HepG2 (cell line): ENCODE data around the gene PSMB9. TPM values are rescaled to one million over a fixed set of nuclear protein-coding genes. Genes with fewer than 3 reads are reported as not detected.

Experiments
- ATF7-NPFF ChIP-seq: sonication (generic); formaldehyde crosslinking; IDR thresholded peaks from 2 replicates; pipeline ENCODE4 v1.8.1; 2023; ENCODE audit warnings: mild to moderate bottlenecking, low read depth, missing genetic modification reagents, moderate library complexity
- HIC2 ChIP-seq: sonication (generic); formaldehyde crosslinking; IDR thresholded peaks from 2 replicates; pipeline ENCODE4 v1.9.0; 2022; ENCODE audit warnings: low read depth, missing genetic modification reagents
- MIER3 ChIP-seq: IDR thresholded peaks from 2 replicates; pipeline ENCODE4 v1.6.1; 2016; ENCODE audit warnings: missing compliant biosample characterization, borderline replicate concordance
- NR1H2 ChIP-seq: sonication (generic); formaldehyde crosslinking; IDR thresholded peaks from 2 replicates; pipeline ENCODE4 v1.8.1; 2022; ENCODE audit warnings: low read depth, missing genetic modification reagents, borderline replicate concordance
- NR2F1 ChIP-seq, 2 experiments: fragments of 450-650 bp in 1 of 2; formaldehyde crosslinking in 1 of 2; IDR thresholded peaks; 2 replicates each; pipeline versions ENCODE4 v1.5.0 to v1.6.1; 2016 to 2020; ENCODE audit warnings: mild to moderate bottlenecking in 1 of 2, missing compliant biosample characterization in 1 of 2, missing genetic modification reagents in 1 of 2, moderate library complexity in 1 of 2
- PAF1 ChIP-seq: IDR thresholded peaks from 2 replicates; pipeline ENCODE4 v1.6.1; 2016; ENCODE audit warnings: missing genetic modification reagents, missing compliant biosample characterization
- REST ChIP-seq, 2 experiments: IDR thresholded peaks; 2 replicates each; pipeline ENCODE4 v1.6.1; 2011 to 2012; ENCODE audit warnings: low read length in 2 of 2, borderline replicate concordance in 1 of 2, low read depth in 1 of 2, mild to moderate bottlenecking in 1 of 2, moderate library complexity in 1 of 2
- TRIM24 ChIP-seq: sonication (generic); formaldehyde crosslinking; IDR thresholded peaks from 2 replicates; pipeline ENCODE4 v1.8.0; 2022; ENCODE audit warnings: mild to moderate bottlenecking, missing genetic modification reagents
- ZNF276 ChIP-seq: sonication (generic); formaldehyde crosslinking; IDR thresholded peaks from 2 replicates; pipeline ENCODE4 v1.4.0; 2020; ENCODE audit warnings: mild to moderate bottlenecking, low read depth, missing genetic modification reagents
- ZNF496 ChIP-seq: sonication (generic); formaldehyde crosslinking; IDR thresholded peaks from 2 replicates; pipeline ENCODE4 v1.8.1; 2023; ENCODE audit warnings: mild to moderate bottlenecking, moderate library complexity, missing genetic modification reagents; ENCODE audit not compliant: insufficient replicate concordance
- ZNF562 ChIP-seq: sonication (generic); formaldehyde crosslinking; IDR thresholded peaks from 2 replicates; pipeline ENCODE4 v1.8.0; 2022; ENCODE audit warnings: missing genetic modification reagents, borderline replicate concordance
- ZNF589 ChIP-seq: sonication (generic); formaldehyde crosslinking; conservative IDR thresholded peaks from 2 replicates; pipeline ENCODE4 v1.8.0; 2022; ENCODE audit warnings: mild to moderate bottlenecking, moderate library complexity, missing genetic modification reagents
- ZNF639 ChIP-seq: conservative IDR thresholded peaks from 2 replicates; pipeline ENCODE4 v1.6.1; 2018; ENCODE audit warnings: missing genetic modification reagents
- polyA plus RNA-seq, 8 experiments: library from polyadenylated mRNA; depleted of rRNA in 3 of 8; stranded (reverse) in 7 of 8; unstranded in 1 of 8; fragments of >200 nt; fragmentation: Illumina TruSeq in 4 of 8; extraction: Trizol in 4 of 8; gene quantifications; 2 replicates each; pipeline versions ENCODE4 v1.2.1 to v1.2.3, GENCODE V29; 2011 to 2016; ENCODE audit warnings: low read depth in 4 of 8, missing spikeins in 1 of 8, mixed read lengths in 1 of 8; ENCODE audit not compliant: insufficient read depth in 1 of 8
- total RNA-seq, 5 experiments: library from RNA; depleted of rRNA; stranded (reverse); fragments of >200 nt; fragmentation: Illumina TruSeq; extraction: Trizol; gene quantifications; 2 replicates each; pipeline ENCODE4 v1.2.3, GENCODE V29; 2016; ENCODE audit warnings: low read depth in 1 of 5
- TF ChIP-seq, protein P1 (sequence below): sonication (generic); formaldehyde crosslinking; IDR thresholded peaks from 2 replicates; pipeline ENCODE4 v1.5.0; 2020; ENCODE audit warnings: mild to moderate bottlenecking, missing genetic modification reagents

PSMB9 gene
- total and polyA plus RNA-seq, 2 of the 13 experiments (the other 11 are each of a cell fraction or from before 2014, with no cell fraction given), result 15.6 to 16.0 TPM

DNA sequence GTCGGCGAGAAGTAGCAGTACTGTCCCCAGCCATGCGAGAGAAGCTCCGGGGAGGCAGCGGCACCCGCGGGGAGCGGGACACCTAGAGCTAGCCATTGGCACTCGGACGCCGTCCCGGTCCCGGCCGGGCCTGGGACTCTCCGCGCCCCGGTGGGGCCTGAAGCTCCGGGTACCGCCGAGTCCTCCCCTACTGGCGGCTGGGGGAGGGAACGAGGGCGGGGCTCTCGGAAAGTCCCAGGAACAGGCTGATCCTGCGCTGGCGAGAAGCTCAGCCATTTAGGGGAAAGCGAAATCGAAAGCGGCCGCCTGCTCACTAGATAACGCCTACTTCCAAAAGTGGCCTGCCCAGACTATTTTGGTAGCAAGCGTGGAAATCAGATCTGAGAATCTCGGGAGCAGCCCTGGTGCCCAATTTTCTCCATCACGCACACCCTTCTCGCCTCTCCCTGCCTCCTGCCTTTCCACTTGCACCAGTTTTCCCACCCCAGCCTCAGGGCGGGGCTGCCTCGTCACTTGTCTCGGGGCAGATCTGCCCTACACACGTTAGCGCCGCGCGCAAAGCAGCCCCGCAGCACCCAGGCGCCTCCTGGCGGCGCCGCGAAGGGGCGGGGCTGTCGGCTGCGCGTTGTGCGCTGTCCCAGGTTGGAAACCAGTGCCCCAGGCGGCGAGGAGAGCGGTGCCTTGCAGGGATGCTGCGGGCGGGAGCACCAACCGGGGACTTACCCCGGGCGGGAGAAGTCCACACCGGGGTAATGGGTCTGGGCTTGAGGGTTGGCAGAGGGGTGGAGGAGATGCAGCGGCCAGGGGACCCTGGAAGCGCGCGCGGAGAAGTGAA lies at the start of gene PSMB9, which contains the start of gene TAP1 (continued):
- TF ChIP-seq REST (IDR thresholded peaks at IDR 0.05; ENCODE audit: borderline replicate concordance in 1 of 2, low read depth in 1 of 2, low read length in 2 of 2), result peak; percentile 51 to 86
- no peak for TF ChIP-seq ZNF276 (CRISPR knock-in tag)
- TF ChIP-seq HIC2 (CRISPR knock-in tag), result no peak; the same call in 1 of the 2 replicates
- TF ChIP-seq ATF7-NPFF, result peak; percentile 57
- no peak for TF ChIP-seq ZNF562 (CRISPR knock-in tag)
- no peak for TF ChIP-seq ZNF496
- peak; percentile 74 for TF ChIP-seq ZNF639 (CRISPR knock-in tag)
- TF ChIP-seq TRIM24 (CRISPR knock-in tag), result no peak
- no peak for TF ChIP-seq PAF1
- no peak for TF ChIP-seq NR2F1 (CRISPR knock-in tag; IDR thresholded peaks at IDR 0.05)
- TF ChIP-seq MIER3 (CRISPR knock-in tag), result 0 out of 2 replicates have a peak, but pooled peaks have one; percentile 17
- TF ChIP-seq, protein P1, sequence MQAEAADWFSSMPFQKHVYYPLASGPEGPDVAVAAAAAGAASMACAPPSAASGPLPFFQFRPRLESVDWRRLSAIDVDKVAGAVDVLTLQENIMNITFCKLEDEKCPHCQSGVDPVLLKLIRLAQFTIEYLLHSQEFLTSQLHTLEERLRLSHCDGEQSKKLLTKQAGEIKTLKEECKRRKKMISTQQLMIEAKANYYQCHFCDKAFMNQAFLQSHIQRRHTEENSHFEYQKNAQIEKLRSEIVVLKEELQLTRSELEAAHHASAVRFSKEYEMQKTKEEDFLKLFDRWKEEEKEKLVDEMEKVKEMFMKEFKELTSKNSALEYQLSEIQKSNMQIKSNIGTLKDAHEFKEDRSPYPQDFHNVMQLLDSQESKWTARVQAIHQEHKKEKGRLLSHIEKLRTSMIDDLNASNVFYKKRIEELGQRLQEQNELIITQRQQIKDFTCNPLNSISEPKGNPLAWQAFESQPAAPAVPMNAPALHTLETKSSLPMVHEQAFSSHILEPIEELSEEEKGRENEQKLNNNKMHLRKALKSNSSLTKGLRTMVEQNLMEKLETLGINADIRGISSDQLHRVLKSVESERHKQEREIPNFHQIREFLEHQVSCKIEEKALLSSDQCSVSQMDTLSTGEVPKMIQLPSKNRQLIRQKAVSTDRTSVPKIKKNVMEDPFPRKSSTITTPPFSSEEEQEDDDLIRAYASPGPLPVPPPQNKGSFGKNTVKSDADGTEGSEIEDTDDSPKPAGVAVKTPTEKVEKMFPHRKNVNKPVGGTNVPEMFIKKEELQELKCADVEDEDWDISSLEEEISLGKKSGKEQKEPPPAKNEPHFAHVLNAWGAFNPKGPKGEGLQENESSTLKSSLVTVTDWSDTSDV (CRISPR knock-in tag), result no peak
- no peak for TF ChIP-seq NR1H2 (CRISPR knock-in tag)
- no peak for TF ChIP-seq ZNF589 (CRISPR knock-in tag)
